Stomach (tissue), 9 donors: ENCODE measurements around the gene ZNF555. TPM values are rescaled to one million over a fixed set of nuclear protein-coding genes. Genes with fewer than 3 reads are reported as not detected.

Experiments
- DNase-seq, 2 donors: peaks; one replicate each; pipeline versions ENCODE4 v3.0.0 to v3.0.0-alpha.2; 2013 to 2019
- H3K27ac ChIP-seq, 5 donors: fragments of 200-600 bp in 4 of 5; sonication (generic) in 4 of 5; one replicate each; pipeline ENCODE4 v1.5.1; 2013 to 2019; ENCODE audit warnings: mild to moderate bottlenecking in 1 of 5, moderate library complexity in 1 of 5
- H3K27me3 ChIP-seq, 3 donors: fragments of 200-600 bp; sonication (generic); one replicate each; pipeline ENCODE4 v1.5.1; 2017 to 2019; ENCODE audit warnings: mixed run types in 1 of 3
- H3K36me3 ChIP-seq, 4 donors: fragments of 200-600 bp; sonication (generic); 1 replicate in 3 of 4; 2 replicates in 1 of 4; pipeline ENCODE4 v1.5.1; 2016 to 2019
- H3K4me1 ChIP-seq, 4 donors: fragments of 200-600 bp; sonication (generic); one replicate each; pipeline ENCODE4 v1.5.1; 2016 to 2019
- H3K4me3 ChIP-seq, 4 donors: fragments of 200-600 bp; sonication (generic) in 3 of 4; one replicate each; pipeline ENCODE4 v1.5.1; 2016 to 2019; ENCODE audit warnings: mild to moderate bottlenecking in 1 of 4
- H3K9me3 ChIP-seq, 4 donors: fragments of 200-600 bp; sonication (generic); one replicate each; pipeline ENCODE4 v1.5.1; 2016 to 2019
- EP300 ChIP-seq: sonication (generic); formaldehyde crosslinking; IDR thresholded peaks from one replicate; pipeline ENCODE4 v1.6.1; 2017; ENCODE audit warnings: antibody characterized with exemption
- POLR2A ChIP-seq, 4 donors: fragments of 450-650 bp; IDR thresholded peaks; one replicate each; pipeline ENCODE4 v1.6.1; 2016; ENCODE audit warnings: antibody characterized with exemption in 4 of 4, control low read depth in 2 of 4, mild to moderate bottlenecking in 1 of 4, moderate library complexity in 1 of 4
- POLR2AphosphoS5 ChIP-seq, 3 donors: sonication (generic); formaldehyde crosslinking; IDR thresholded peaks; one replicate each; pipeline ENCODE4 v1.6.1; 2016; ENCODE audit warnings: antibody characterized with exemption in 3 of 3
- WGBS, 5 donors: extraction: QIAGEN DNeasy Blood & Tissue Kit in 3 of 5; methylation state at CpG; one replicate each; pipeline versions ENCODE4 v1.1.5 to v1.1.7; 2013 to 2018; 5-methylcytosine and 5-hydroxymethylcytosine counted together
- intact Hi-C: fragments of 100-400 bp; cut with DNase I; formaldehyde crosslinking; loops from one replicate; pipeline ENCODE4 v1.15.1; 2023; ENCODE audit warnings: low total_unique reads
- polyA plus RNA-seq, 3 donors: library from polyadenylated mRNA; stranded (reverse); fragments of 200-250 nt; gene quantifications; one replicate each; pipeline ENCODE4 v1.2.3, GENCODE V29; 2013
- total RNA-seq, 5 donors: library from RNA; depleted of rRNA; stranded (reverse); fragments of >200 nt; gene quantifications; one replicate each; pipeline versions ENCODE4 v1.1.0 to v1.2.3, GENCODE V29; 2014 to 2016
- TF ChIP-seq, protein P1 (sequence below), 7 experiments: fragments of 450-650 bp in 4 of 7; fragments of 200-600 bp in 3 of 7; sonication (generic) in 3 of 7; IDR thresholded peaks; one replicate each; pipeline ENCODE4 v1.5.1; 2016 to 2019; ENCODE audit warnings: antibody characterized with exemption in 7 of 7, control low read depth in 2 of 7, mild to moderate bottlenecking in 1 of 7
- donor health status: healthy with polysubstance abuse.
- donor health status: Bipolar disorder and iron deficiency.
- donor health status: healthy.

Gene ZNF555
- total and polyA plus RNA-seq, 8 donors, result 0.58 to 11.2 (median 2.1) TPM

DNA sequence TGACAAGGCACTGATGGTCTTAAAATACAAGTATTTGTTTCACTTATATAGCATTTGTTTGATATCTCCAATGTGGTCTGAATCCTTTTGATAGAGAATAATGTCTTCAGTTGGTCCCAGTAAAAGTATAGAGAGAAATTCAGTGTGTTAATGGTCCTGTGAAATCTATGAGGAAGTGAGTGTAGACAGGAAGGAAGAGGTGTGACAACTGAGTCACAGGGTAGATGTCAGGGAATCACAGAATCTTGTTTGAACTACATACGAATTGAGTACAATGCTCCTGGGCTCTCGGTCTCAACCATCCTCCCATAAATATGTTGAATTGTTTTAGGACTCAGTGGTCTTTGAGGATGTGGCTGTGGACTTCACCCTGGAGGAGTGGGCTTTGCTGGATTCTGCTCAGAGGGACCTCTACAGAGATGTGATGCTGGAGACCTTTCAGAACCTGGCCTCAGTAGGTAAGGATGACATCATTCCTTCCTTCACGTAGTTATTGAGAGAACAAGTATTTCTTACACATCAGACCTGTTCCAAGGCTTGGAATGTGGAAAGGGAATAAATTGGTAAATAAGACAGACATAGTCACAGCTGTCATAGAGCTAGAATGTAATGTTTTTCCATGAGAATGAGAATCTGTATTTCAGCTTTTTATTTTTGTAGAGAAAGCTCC is 9.1 kb downstream of the ZNF555 start:
- peaks cover 45 to 90% (median 72%) of the 10 kb centered on the region in 4 donors for H3K9me3 ChIP-seq
- peaks cover 0 to 8% (median 0%) of the 10 kb centered on the region in 4 donors for H3K4me1 ChIP-seq
- no peak overlapping the region for H3K4me3 ChIP-seq
- no peak overlapping the region for H3K27ac ChIP-seq
- no peak for DNase-seq
- intact Hi-C loops, result no loop called here
- 80 to 94% (median 89%) methylated on average over 3 of the region's 3 CpGs for WGBS, 5 donors
- TF ChIP-seq EP300, result no peak
- TF ChIP-seq, protein P1, sequence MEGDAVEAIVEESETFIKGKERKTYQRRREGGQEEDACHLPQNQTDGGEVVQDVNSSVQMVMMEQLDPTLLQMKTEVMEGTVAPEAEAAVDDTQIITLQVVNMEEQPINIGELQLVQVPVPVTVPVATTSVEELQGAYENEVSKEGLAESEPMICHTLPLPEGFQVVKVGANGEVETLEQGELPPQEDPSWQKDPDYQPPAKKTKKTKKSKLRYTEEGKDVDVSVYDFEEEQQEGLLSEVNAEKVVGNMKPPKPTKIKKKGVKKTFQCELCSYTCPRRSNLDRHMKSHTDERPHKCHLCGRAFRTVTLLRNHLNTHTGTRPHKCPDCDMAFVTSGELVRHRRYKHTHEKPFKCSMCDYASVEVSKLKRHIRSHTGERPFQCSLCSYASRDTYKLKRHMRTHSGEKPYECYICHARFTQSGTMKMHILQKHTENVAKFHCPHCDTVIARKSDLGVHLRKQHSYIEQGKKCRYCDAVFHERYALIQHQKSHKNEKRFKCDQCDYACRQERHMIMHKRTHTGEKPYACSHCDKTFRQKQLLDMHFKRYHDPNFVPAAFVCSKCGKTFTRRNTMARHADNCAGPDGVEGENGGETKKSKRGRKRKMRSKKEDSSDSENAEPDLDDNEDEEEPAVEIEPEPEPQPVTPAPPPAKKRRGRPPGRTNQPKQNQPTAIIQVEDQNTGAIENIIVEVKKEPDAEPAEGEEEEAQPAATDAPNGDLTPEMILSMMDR (IDR thresholded peaks at IDR 0.05), result no peak
- TF ChIP-seq POLR2AphosphoS5 (IDR thresholded peaks at IDR 0.05), result no peak
- no peak for TF ChIP-seq POLR2A (IDR thresholded peaks at IDR 0.05)
- H3K27me3 ChIP-seq, result no peaks in the 10 kb centered on the region
- peaks cover 34 to 82% (median 60%) of the 10 kb centered on the region in 4 donors for H3K36me3 ChIP-seq

DNA sequence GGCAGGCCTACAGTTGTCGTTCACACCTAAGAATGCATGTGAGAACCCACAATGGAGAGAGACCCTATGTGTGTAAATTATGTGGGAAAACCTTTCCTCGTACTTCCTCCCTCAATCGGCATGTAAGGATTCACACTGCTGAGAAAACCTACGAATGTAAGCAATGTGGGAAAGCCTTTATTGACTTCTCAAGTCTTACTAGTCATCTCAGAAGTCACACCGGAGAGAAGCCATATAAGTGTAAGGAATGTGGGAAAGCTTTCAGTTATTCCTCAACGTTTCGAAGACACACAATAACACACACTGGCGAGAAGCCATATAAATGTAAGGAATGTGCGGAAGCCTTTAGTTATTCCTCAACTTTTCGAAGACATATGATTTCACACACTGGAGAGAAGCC is 11.3 kb downstream of the ZNF555 start:
- Histone ChIP-seq H3K9me3 (peaks cover 53 to 100% (median 87%) of the 10 kb centered on the region in 4 donors), H3K27me3 (no peaks in the 10 kb centered on the region), H3K27ac (no peak overlapping the region), H3K4me3 (no peak overlapping the region), H3K4me1 (peaks cover 0 to 8% (median 0%) of the 10 kb centered on the region in 4 donors), H3K36me3 (peaks cover 34 to 83% (median 52%) of the 10 kb centered on the region in 4 donors)
- TF ChIP-seq EP300 (no peak), POLR2AphosphoS5 (IDR thresholded peaks at IDR 0.05) (no peak), POLR2A (IDR thresholded peaks at IDR 0.05) (no peak)
- TF ChIP-seq, protein P1 (IDR thresholded peaks at IDR 0.05), result no peak
- intact Hi-C loops, result no loop called here
- no peak for DNase-seq
- WGBS, 5 donors, result 96 to 99% (median 98%) methylated on average over 10 of the region's 10 CpGs

DNA sequence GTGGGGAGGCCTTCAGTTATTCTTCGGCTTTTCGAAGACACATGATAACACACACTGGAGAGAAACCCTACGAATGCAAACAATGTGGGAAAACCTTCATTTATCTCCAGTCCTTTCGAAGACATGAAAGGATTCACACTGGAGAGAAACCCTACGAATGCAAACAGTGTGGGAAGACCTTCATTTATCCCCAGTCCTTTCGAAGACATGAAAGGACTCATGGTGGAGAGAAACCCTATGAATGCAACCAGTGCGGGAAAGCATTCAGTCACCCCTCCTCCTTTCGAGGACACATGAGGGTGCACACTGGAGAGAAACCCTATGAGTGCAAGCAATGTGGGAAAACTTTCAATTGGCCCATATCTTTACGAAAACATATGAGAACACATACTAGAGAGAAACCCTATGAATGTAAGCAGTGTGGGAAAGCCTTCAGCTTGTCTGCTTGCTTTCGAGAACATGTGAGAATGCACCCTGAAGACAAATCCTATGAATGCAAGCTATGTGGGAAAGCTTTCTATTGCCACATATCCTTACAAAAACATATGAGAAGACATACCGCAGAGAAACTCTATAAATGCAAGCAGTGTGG is 11.8 kb downstream of the ZNF555 start:
- intact Hi-C loops, result no loop called here
- no peaks in the 10 kb centered on the region for H3K27me3 ChIP-seq
- WGBS, 5 donors, result 94 to 98% (median 96%) methylated on average over 11 of the region's 11 CpGs
- H3K9me3 ChIP-seq, result peaks cover 55 to 100% (median 89%) of the 10 kb centered on the region in 4 donors
- H3K4me1 ChIP-seq, result peaks cover 0 to 8% (median 0%) of the 10 kb centered on the region in 4 donors
- no peak overlapping the region for H3K27ac ChIP-seq
- no peak for TF ChIP-seq POLR2AphosphoS5 (IDR thresholded peaks at IDR 0.05)
- TF ChIP-seq, protein P1 (IDR thresholded peaks at IDR 0.05), result no peak
- no peak for TF ChIP-seq EP300
- TF ChIP-seq POLR2A (IDR thresholded peaks at IDR 0.05), result no peak
- no peak for DNase-seq
- peaks cover 34 to 84% (median 55%) of the 10 kb centered on the region in 4 donors for H3K36me3 ChIP-seq
- H3K4me3 ChIP-seq, result no peak overlapping the region

DNA sequence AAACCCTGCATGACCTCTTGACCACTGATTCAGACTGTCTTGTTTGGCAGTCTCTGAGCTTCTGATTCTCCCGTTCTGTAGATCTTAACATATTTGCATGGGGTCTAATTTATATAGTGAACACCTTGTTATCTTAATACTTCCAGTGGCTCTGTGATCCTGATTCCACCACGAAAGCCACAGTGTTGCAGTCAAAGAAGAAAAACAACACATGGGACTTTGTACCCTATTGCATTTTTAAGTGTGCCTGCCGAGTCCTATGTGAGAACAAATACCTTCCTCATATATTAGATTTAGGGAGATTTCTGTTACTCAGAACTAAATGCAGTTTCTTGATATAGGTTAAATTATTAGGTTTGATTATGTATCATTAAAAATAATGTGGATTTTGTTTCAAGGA is 13.6 kb downstream of the ZNF555 start:
- DNase-seq, result no peak
- no peaks in the 10 kb centered on the region for H3K4me1 ChIP-seq
- no peak overlapping the region for H3K4me3 ChIP-seq
- peaks cover 54 to 100% (median 89%) of the 10 kb centered on the region in 4 donors for H3K9me3 ChIP-seq
- no peaks in the 10 kb centered on the region for H3K27me3 ChIP-seq
- no peak overlapping the region for H3K27ac ChIP-seq
- WGBS, 5 donors, result 92 to 97% (median 95%) methylated on average over 3 of the region's 3 CpGs
- intact Hi-C loops, result no loop called here
- TF ChIP-seq EP300 (no peak), POLR2A (IDR thresholded peaks at IDR 0.05) (no peak), POLR2AphosphoS5 (IDR thresholded peaks at IDR 0.05) (no peak)
- TF ChIP-seq, protein P1 (IDR thresholded peaks at IDR 0.05), result no peak
- H3K36me3 ChIP-seq, result peaks cover 34 to 87% (median 55%) of the 10 kb centered on the region in 4 donors
